GM18868 (cell line): ENCODE data around the gene BHMT2.

Source experiments
- ATAC-seq: cut with Tn5 transposase; IDR thresholded peaks from one replicate; pipeline ENCODE4 v1.9.1; 2021; ENCODE audit warnings: mild to moderate bottlenecking, moderate library complexity; ENCODE audit not compliant: unreplicated experiment

Gene BHMT2

GRCh38 chr5:79069488-79070349 is at the start of gene BHMT2, which contains the start of gene DMGDH:
Gene BHMT2, plus strand, starts transcription at chr5:79069767. Its CDS starts 16 bp downstream, at chr5:79069783.
Gene DMGDH, minus strand, starts transcription at chr5:79069674. Its CDS starts 54 bp downstream, at chr5:79069620.
- no peak for ATAC-seq

GRCh38 chr5:79020861-79021561 is 48.6 kb upstream of the BHMT2 start:
- ATAC-seq: no peak

- ATAC-seq: no peak
Measured at GRCh38 chr5:79021753-79022152, 47.8 kb upstream of the BHMT2 start.

GRCh38 chr5:79022771-79023170 is 46.8 kb upstream of the BHMT2 start:
- no peak for ATAC-seq

GRCh38 chr5:79023348-79023747 is 46.2 kb upstream of the BHMT2 start:
- ATAC-seq: no peak

- ATAC-seq: no peak
Measured at GRCh38 chr5:79023947-79024346, 45.6 kb upstream of the BHMT2 start.

- no peak for ATAC-seq
Measured at GRCh38 chr5:79025054-79025472, 44.5 kb upstream of the BHMT2 start.

- no peak for ATAC-seq
Measured at GRCh38 chr5:79030663-79031484, 38.7 kb upstream of the BHMT2 start.

GRCh38 chr5:79031485-79031867 is 38.1 kb upstream of the BHMT2 start:
- no peak for ATAC-seq

- ATAC-seq: no peak
Measured at GRCh38 chr5:79032031-79032695, 37.4 kb upstream of the BHMT2 start.

GRCh38 chr5:79032782-79033181 is 36.8 kb upstream of the BHMT2 start:
- ATAC-seq: no peak

GRCh38 chr5:79035237-79035636 is 34.3 kb upstream of the BHMT2 start:
- ATAC-seq: no peak

GRCh38 chr5:79036769-79037168 is 32.8 kb upstream of the BHMT2 start:
- ATAC-seq: no peak

- ATAC-seq: no peak
Measured at GRCh38 chr5:79042188-79042587, 27.4 kb upstream of the BHMT2 start.

GRCh38 chr5:79047199-79047598 is 22.4 kb upstream of the BHMT2 start:
- ATAC-seq: no peak

GRCh38 chr5:79048437-79048836 is 21.1 kb upstream of the BHMT2 start:
- no peak for ATAC-seq

- no peak for ATAC-seq
Measured at GRCh38 chr5:79050498-79050897, 19.1 kb upstream of the BHMT2 start.

- ATAC-seq: no peak
Measured at GRCh38 chr5:79053321-79053720, 16.2 kb upstream of the BHMT2 start.

- no peak for ATAC-seq
Measured at GRCh38 chr5:79055017-79055416, 14.6 kb upstream of the BHMT2 start.

- no peak for ATAC-seq
Measured at GRCh38 chr5:79056847-79057246, 12.7 kb upstream of the BHMT2 start.

GRCh38 chr5:79059674-79060073 is 9.9 kb upstream of the BHMT2 start:
- ATAC-seq: no peak
